ENCODE data around the gene SMYD3. TPM values are rescaled to one million over a fixed set of nuclear protein-coding genes. Genes with fewer than 3 reads are reported as not detected.

The SMYD3 gene
- total and polyA plus RNA-seq, 2 of the 13 experiments (the other 11 are each of a cell fraction or from before 2014, with no cell fraction given): 27.7 to 35.8 TPM

- TF ChIP-seq STAT5B (CRISPR knock-in tag; IDR thresholded peaks at IDR 0.05) (no peak), ZNF792 (CRISPR knock-in tag; IDR thresholded peaks at IDR 0.05) (no peak), PHB2 (IDR thresholded peaks at IDR 0.05; ENCODE audit: partially characterized antibody) (no peak), ZNF773 (CRISPR knock-in tag; IDR thresholded peaks at IDR 0.05; ENCODE audit: borderline replicate concordance) (no peak), NRL (CRISPR knock-in tag; IDR thresholded peaks at IDR 0.05; ENCODE audit: borderline replicate concordance) (no peak)
- TF ChIP-seq, protein P1, sequence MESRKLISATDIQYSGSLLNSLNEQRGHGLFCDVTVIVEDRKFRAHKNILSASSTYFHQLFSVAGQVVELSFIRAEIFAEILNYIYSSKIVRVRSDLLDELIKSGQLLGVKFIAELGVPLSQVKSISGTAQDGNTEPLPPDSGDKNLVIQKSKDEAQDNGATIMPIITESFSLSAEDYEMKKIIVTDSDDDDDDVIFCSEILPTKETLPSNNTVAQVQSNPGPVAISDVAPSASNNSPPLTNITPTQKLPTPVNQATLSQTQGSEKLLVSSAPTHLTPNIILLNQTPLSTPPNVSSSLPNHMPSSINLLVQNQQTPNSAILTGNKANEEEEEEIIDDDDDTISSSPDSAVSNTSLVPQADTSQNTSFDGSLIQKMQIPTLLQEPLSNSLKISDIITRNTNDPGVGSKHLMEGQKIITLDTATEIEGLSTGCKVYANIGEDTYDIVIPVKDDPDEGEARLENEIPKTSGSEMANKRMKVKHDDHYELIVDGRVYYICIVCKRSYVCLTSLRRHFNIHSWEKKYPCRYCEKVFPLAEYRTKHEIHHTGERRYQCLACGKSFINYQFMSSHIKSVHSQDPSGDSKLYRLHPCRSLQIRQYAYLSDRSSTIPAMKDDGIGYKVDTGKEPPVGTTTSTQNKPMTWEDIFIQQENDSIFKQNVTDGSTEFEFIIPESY (CRISPR knock-in tag; IDR thresholded peaks at IDR 0.05): no peak
Observed at GRCh38 chr1:246333855-246334254, 173.2 kb downstream of the SMYD3 start (continued).

GRCh38 chr1:246332078-246332477 is 175.0 kb downstream of the SMYD3 start:
- H3K27me3 ChIP-seq (ENCODE audit: control insufficient read depth in 1 of 2, insufficient read depth in 2 of 2, low read length in 2 of 2): no peaks in the 10 kb centered on the region
- TF ChIP-seq, protein P2, sequence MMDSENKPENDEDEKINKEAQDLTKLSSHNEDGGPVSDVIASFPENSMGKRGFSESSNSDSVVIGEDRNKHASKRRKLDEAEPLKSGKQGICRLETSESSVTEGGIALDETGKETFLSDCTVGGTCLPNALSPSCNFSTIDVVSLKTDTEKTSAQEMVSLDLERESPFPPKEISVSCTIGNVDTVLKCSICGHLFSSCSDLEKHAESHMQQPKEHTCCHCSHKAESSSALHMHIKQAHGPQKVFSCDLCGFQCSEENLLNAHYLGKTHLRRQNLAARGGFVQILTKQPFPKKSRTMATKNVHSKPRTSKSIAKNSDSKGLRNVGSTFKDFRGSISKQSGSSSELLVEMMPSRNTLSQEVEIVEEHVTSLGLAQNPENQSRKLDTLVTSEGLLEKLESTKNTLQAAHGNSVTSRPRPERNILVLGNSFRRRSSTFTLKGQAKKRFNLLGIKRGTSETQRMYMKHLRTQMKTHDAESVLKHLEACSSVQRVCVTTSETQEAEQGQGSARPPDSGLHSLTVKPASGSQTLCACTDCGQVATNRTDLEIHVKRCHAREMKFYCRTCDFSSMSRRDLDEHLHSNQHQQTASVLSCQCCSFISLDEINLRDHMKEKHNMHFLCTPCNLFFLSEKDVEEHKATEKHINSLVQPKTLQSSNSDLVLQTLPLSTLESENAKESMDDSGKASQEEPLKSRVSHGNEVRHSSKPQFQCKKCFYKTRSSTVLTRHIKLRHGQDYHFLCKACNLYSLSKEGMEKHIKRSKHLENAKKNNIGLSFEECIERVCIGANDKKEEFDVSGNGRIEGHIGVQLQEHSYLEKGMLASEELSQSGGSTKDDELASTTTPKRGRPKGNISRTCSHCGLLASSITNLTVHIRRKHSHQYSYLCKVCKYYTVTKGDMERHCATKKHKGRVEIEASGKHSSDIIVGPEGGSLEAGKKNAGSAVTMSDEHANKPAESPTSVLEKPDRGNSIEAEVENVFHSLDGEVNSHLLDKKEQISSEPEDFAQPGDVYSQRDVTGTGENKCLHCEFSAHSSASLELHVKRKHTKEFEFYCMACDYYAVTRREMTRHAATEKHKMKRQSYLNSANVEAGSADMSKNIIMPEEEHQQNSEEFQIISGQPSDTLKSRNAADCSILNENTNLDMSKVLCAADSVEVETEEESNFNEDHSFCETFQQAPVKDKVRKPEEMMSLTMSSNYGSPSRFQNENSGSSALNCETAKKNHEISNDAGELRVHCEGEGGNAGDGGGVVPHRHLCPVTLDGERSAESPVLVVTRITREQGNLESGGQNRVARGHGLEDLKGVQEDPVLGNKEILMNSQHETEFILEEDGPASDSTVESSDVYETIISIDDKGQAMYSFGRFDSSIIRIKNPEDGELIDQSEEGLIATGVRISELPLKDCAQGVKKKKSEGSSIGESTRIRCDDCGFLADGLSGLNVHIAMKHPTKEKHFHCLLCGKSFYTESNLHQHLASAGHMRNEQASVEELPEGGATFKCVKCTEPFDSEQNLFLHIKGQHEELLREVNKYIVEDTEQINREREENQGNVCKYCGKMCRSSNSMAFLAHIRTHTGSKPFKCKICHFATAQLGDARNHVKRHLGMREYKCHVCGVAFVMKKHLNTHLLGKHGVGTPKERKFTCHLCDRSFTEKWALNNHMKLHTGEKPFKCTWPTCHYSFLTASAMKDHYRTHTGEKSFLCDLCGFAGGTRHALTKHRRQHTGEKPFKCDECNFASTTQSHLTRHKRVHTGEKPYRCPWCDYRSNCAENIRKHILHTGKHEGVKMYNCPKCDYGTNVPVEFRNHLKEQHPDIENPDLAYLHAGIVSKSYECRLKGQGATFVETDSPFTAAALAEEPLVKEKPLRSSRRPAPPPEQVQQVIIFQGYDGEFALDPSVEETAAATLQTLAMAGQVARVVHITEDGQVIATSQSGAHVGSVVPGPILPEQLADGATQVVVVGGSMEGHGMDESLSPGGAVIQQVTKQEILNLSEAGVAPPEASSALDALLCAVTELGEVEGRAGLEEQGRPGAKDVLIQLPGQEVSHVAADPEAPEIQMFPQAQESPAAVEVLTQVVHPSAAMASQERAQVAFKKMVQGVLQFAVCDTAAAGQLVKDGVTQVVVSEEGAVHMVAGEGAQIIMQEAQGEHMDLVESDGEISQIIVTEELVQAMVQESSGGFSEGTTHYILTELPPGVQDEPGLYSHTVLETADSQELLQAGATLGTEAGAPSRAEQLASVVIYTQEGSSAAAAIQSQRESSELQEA (CRISPR knock-in tag; IDR thresholded peaks at IDR 0.05; ENCODE audit: not compliant biosample characterization): no peak

More at GRCh38 chr1:246332078-246332477, 175.0 kb downstream of the SMYD3 start:
- WGBS (ENCODE audit: low lambda C conversion rate): 87% methylated on average over 1 of the region's 1 CpG
- no peak overlapping the region for H3K4me3 ChIP-seq (replicated peaks in 1 of 3; ENCODE audit: insufficient read depth in 1 of 3, low read depth in 2 of 3, low read length in 3 of 3)
- H4K20me1 ChIP-seq (ENCODE audit: insufficient read depth, low read length): no peaks in the 10 kb centered on the region
- no TSS peak for BruUV-seq (replicated peaks)
- no peaks in the 10 kb centered on the region for H3K79me2 ChIP-seq (ENCODE audit: insufficient read depth, low read length)
- DNase-seq (ENCODE audit: low spot score) (no peak), FAIRE-seq (no peak), ATAC-seq (no peak)
- no peak overlapping the region for H3K9ac ChIP-seq (ENCODE audit: insufficient read depth, low read depth, low read length)
- ChIA-PET CTCF (ENCODE audit: low intra/inter-chr PET ratio, low total read pairs) (no interaction called here), POLR2A (no interaction called here)
- in situ Hi-C loops (cut with HindIII; ENCODE audit: extremely low pct_ligation_motif_present, low pct_unique_long_range_greater_than_20kb): no loop called here
- no peaks in the 10 kb centered on the region for H3K9me3 ChIP-seq (ENCODE audit: low read length)
- H3K4me2 ChIP-seq (ENCODE audit: low read depth, low read length): no peak overlapping the region
- intact Hi-C loops (cut with micrococcal nuclease; ENCODE audit: unreplicated experiment): no loop called here
- no peak overlapping the region for H3K27ac ChIP-seq (ENCODE audit: extremely low read length, insufficient read depth, low read length)
- no peak overlapping the region for H2AFZ ChIP-seq (ENCODE audit: low read length)
- no peaks in the 10 kb centered on the region for H3K4me1 ChIP-seq (ENCODE audit: insufficient read depth, low read length)
- no peaks in the 10 kb centered on the region for H3K36me3 ChIP-seq (replicated peaks in 1 of 2; ENCODE audit: control insufficient read depth in 1 of 2, insufficient read depth in 2 of 2, low read length in 2 of 2)
